ENCODE data around the gene BCL7A. TPM values are rescaled to one million over a fixed set of nuclear protein-coding genes. Genes with fewer than 3 reads are reported as not detected.
"Not testable (repeated sequence)": the region's sequence is repeated elsewhere in the genome, so short reads cannot be mapped to it uniquely, and the experiment has no call there.

Gene BCL7A
- total RNA-seq, 1 donor from 2014 or later: 8.1 TPM

- H3K4me3 ChIP-seq: no peak overlapping the region
- no peaks in the 10 kb centered on the region for H3K27me3 ChIP-seq
- TF ChIP-seq POLR2AphosphoS5 (IDR thresholded peaks at IDR 0.05; ENCODE audit: insufficient read depth in 1 of 2, low read depth in 1 of 2) (no peak), CTCF (IDR thresholded peaks at IDR 0.05) (no peak), POLR2A (IDR thresholded peaks at IDR 0.05) (no peak)
- intact Hi-C loops (cut with DNase I): no loop called here
- no peaks in the 10 kb centered on the region for H3K4me1 ChIP-seq
- DNase-seq (ENCODE audit: extremely low spot score in 2 of 2): no peak
- H3K27ac ChIP-seq: no peak overlapping the region
- H3K9me3 ChIP-seq: no peaks in the 10 kb centered on the region
- H3K36me3 ChIP-seq: no peaks in the 10 kb centered on the region
These were observed 35.0 kb upstream of the BCL7A start for GRCh38 chr12:121986489-121987245.

- H3K27me3 ChIP-seq; H3K4me3 ChIP-seq; H3K36me3 ChIP-seq; H3K27ac ChIP-seq; H3K4me1 ChIP-seq; intact Hi-C loops (cut with DNase I); H3K9me3 ChIP-seq; DNase-seq (ENCODE audit: extremely low spot score in 2 of 2): not testable (repeated sequence)
These were observed 33.2 kb upstream of the BCL7A start for GRCh38 chr12:121988519-121988918.

- no peak overlapping the region for H3K27ac ChIP-seq
- no peaks in the 10 kb centered on the region for H3K9me3 ChIP-seq
- TF ChIP-seq POLR2AphosphoS5 (IDR thresholded peaks at IDR 0.05; ENCODE audit: insufficient read depth in 1 of 2, low read depth in 1 of 2) (no peak), POLR2A (IDR thresholded peaks at IDR 0.05) (no peak), CTCF (IDR thresholded peaks at IDR 0.05) (no peak)
- no peaks in the 10 kb centered on the region for H3K27me3 ChIP-seq
- no peaks in the 10 kb centered on the region for H3K4me1 ChIP-seq
- no peak for DNase-seq (ENCODE audit: extremely low spot score in 2 of 2)
- intact Hi-C loops (cut with DNase I): no loop called here
- no peaks in the 10 kb centered on the region for H3K36me3 ChIP-seq
- no peak overlapping the region for H3K4me3 ChIP-seq
These were observed 32.2 kb upstream of the BCL7A start for GRCh38 chr12:121989276-121990113.

- intact Hi-C loops (cut with DNase I): no loop called here
- Histone ChIP-seq H3K4me3 (no peak overlapping the region), H3K36me3 (no peaks in the 10 kb centered on the region), H3K9me3 (no peaks in the 10 kb centered on the region), H3K27me3 (no peaks in the 10 kb centered on the region), H3K4me1 (no peaks in the 10 kb centered on the region), H3K27ac (no peak overlapping the region)
- TF ChIP-seq CTCF (IDR thresholded peaks at IDR 0.05) (no peak), POLR2AphosphoS5 (IDR thresholded peaks at IDR 0.05; ENCODE audit: insufficient read depth in 1 of 2, low read depth in 1 of 2) (no peak), POLR2A (IDR thresholded peaks at IDR 0.05) (no peak)
- DNase-seq (ENCODE audit: extremely low spot score in 2 of 2): no peak
These were observed 31.5 kb upstream of the BCL7A start for GRCh38 chr12:121990114-121990647.

GRCh38 chr12:121990692-121991603 is 30.7 kb upstream of the BCL7A start:
- intact Hi-C loops (cut with DNase I): no loop called here
- Histone ChIP-seq H3K27me3 (no peaks in the 10 kb centered on the region), H3K36me3 (no peaks in the 10 kb centered on the region), H3K4me3 (no peak overlapping the region), H3K4me1 (no peaks in the 10 kb centered on the region), H3K9me3 (no peaks in the 10 kb centered on the region), H3K27ac (no peak overlapping the region)
- TF ChIP-seq POLR2A (IDR thresholded peaks at IDR 0.05) (no peak), CTCF (IDR thresholded peaks at IDR 0.05) (no peak), POLR2AphosphoS5 (IDR thresholded peaks at IDR 0.05; ENCODE audit: insufficient read depth in 1 of 2, low read depth in 1 of 2) (no peak)
- no peak for DNase-seq (ENCODE audit: extremely low spot score in 2 of 2)
